K562 (cell line): ENCODE results near the gene TMEM138. TPM values are rescaled to one million over a fixed set of nuclear protein-coding genes. Genes with fewer than 3 reads are reported as not detected.

Source experiments
- ATAC-seq: fragments of 200-7000 bp; cut with Tn5 transposase; 3 replicates; pipeline ENCODE4 v1.9.1; 2020; ENCODE audit warnings: moderate library complexity
- BruUV-seq: library from RNA; stranded (reverse); fragments of 400-500 nt; replicated peaks from 2 replicates; lab custom pipeline; 2021; lab: Mats Ljungman, UMichigan
- CTCF ChIA-PET: fragments of 300-600 bp; formaldehyde crosslinking; extraction: SDS; loops from one replicate; lab custom pipeline; 2021; ENCODE audit warnings: low intra/inter-chr PET ratio; lab: Yijun Ruan, JAX
- POLR2A ChIA-PET: fragments of 300-600, 350-650 bp; sonication (Branson Sonifier 250); formaldehyde crosslinking; extraction: SDS; loops from one replicate; lab custom pipeline; 2021; ENCODE audit warnings: antibody characterized with exemption, inconsistent platforms; lab: Yijun Ruan, JAX
- DNase-seq, 4 experiments: peaks; one replicate each; pipeline versions ENCODE4 v3.0.0 to v3.0.0-alpha.2; 2011 to 2018; ENCODE audit warnings: low spot score in 3 of 4, mixed read lengths in 3 of 4; ENCODE audit errors: extremely low read depth in 1 of 4
- FAIRE-seq: peaks from 2 replicates; lab custom pipeline; 2011; peaks lifted over from hg19 to GRCh38; lab: Jason Lieb, UNC
- H2AFZ ChIP-seq: 2 replicates; pipeline ENCODE4 v1.6.0; 2011; ENCODE audit warnings: low read depth, low read length, control low read depth, inconsistent platforms
- H3K27ac ChIP-seq: fragments of 200-600 bp; 3 replicates; pipeline ENCODE4 v1.8.0; 2011; ENCODE audit warnings: low read depth, mild to moderate bottlenecking, control low read depth, inconsistent platforms, low read length, moderate library complexity, mixed read lengths; ENCODE audit errors: extremely low read depth
- H3K27me3 ChIP-seq, 2 experiments: fragments of 300-600 bp in 1 of 2; 2 replicates in 1 of 2; 3 replicates in 1 of 2; pipeline versions ENCODE4 v1.6.0 to v1.8.0; 2011; ENCODE audit warnings: inconsistent platforms in 2 of 2, low read length in 2 of 2, mild to moderate bottlenecking in 1 of 2, mixed read lengths in 1 of 2, moderate library complexity in 1 of 2; ENCODE audit not compliant: control insufficient read depth in 2 of 2, insufficient read depth in 2 of 2
- H3K36me3 ChIP-seq: fragments of 300-600 bp; 3 replicates; pipeline ENCODE4 v1.8.0; 2011; ENCODE audit warnings: mild to moderate bottlenecking, low read length, inconsistent platforms; ENCODE audit not compliant: control insufficient read depth, insufficient read depth
- H3K4me1 ChIP-seq, 2 experiments: fragments of 200-600 bp in 1 of 2; replicated peaks in 1 of 2; 2 replicates in 1 of 2; 3 replicates in 1 of 2; pipeline versions ENCODE4 v1.5.1 to v1.8.0; 2011; ENCODE audit warnings: inconsistent platforms in 2 of 2, low read length in 2 of 2, mild to moderate bottlenecking in 1 of 2, mixed read lengths in 1 of 2, moderate library complexity in 1 of 2; ENCODE audit not compliant: control insufficient read depth in 2 of 2, insufficient read depth in 2 of 2
- H3K4me2 ChIP-seq: 2 replicates; pipeline ENCODE4 v1.6.1; 2011; ENCODE audit warnings: low read length, control low read depth, inconsistent platforms, mixed read lengths; ENCODE audit not compliant: insufficient read depth
- H3K4me3 ChIP-seq: fragments of 200-600 bp; sonication (generic), shearing (Covaris generic); 2 replicates; pipeline ENCODE4 v1.5.1; 2016; ENCODE audit warnings: control low read depth, inconsistent platforms
- H3K79me2 ChIP-seq: fragments of 200-600 bp; 3 replicates; pipeline ENCODE4 v1.8.0; 2011; ENCODE audit warnings: low read length, inconsistent platforms; ENCODE audit not compliant: control insufficient read depth, insufficient read depth
- H3K9ac ChIP-seq, 2 experiments: 2 replicates each; pipeline versions ENCODE4 v1.6.0 to v1.6.1; 2011; ENCODE audit warnings: low read depth in 2 of 2, low read length in 2 of 2, control low read depth in 1 of 2, inconsistent platforms in 1 of 2, mild to moderate bottlenecking in 1 of 2, mixed read lengths in 1 of 2; ENCODE audit not compliant: insufficient read depth in 1 of 2
- H3K9me1 ChIP-seq: one replicate; pipeline ENCODE4 v1.6.0; 2011; ENCODE audit warnings: inconsistent platforms, mild to moderate bottlenecking, low read length, moderate library complexity; ENCODE audit not compliant: control insufficient read depth, insufficient read depth
- H3K9me3 ChIP-seq: replicated peaks from 2 replicates; pipeline ENCODE4 v1.5.1; 2011; ENCODE audit warnings: low read depth, low read length, inconsistent platforms; ENCODE audit not compliant: control insufficient read depth, insufficient read depth
- H4K20me1 ChIP-seq: replicated peaks from 2 replicates; pipeline ENCODE4 v1.6.1; 2011; ENCODE audit warnings: low read length, inconsistent platforms, mixed read lengths; ENCODE audit not compliant: control insufficient read depth, insufficient read depth
- ASH1L ChIP-seq: fragments of 450-650 bp; IDR thresholded peaks from 2 replicates; pipeline ENCODE4 v1.6.1; 2018; ENCODE audit warnings: borderline replicate concordance, mild to moderate bottlenecking, low read depth; ENCODE audit not compliant: partially characterized antibody
- MYBL2 ChIP-seq, 2 experiments: fragments of 450-650 bp in 1 of 2; sonication (generic) in 1 of 2; formaldehyde crosslinking in 1 of 2; IDR thresholded peaks; 2 replicates each; pipeline versions ENCODE4 v1.6.1 to v1.8.1; 2017 to 2022; ENCODE audit warnings: borderline replicate concordance in 1 of 2, inconsistent platforms in 1 of 2, low read depth in 1 of 2, mild to moderate bottlenecking in 1 of 2, missing genetic modification reagents in 1 of 2, moderate library complexity in 1 of 2
- PRMT5 ChIP-seq: sonication (generic); formaldehyde crosslinking; IDR thresholded peaks from 2 replicates; pipeline ENCODE4 v1.5.0; 2020; ENCODE audit warnings: missing genetic modification reagents
- SOX6 ChIP-seq: fragments of 450-650 bp; IDR thresholded peaks from 2 replicates; pipeline ENCODE4 v1.6.1; 2014; ENCODE audit warnings: mild to moderate bottlenecking
- TAF7 ChIP-seq: fragments of 450-650 bp; IDR thresholded peaks from 2 replicates; pipeline ENCODE4 v1.6.1; 2016; ENCODE audit warnings: missing genetic modification characterization, missing compliant biosample characterization
- ZNF780A ChIP-seq: fragments of 250-450 bp; sonication (Bioruptor Pico); IDR thresholded peaks from 2 replicates; pipeline ENCODE4 v1.5.0; 2021; ENCODE audit warnings: mild to moderate bottlenecking
- WGBS: fragments of 100-300 bp; shearing (Covaris generic); methylation state at CpG from one replicate; pipeline ENCODE4 v1.1.6; 2016; ENCODE audit warnings: low coverage, mixed read lengths; ENCODE audit not compliant: insufficient coverage; ENCODE audit errors: missing lambda C conversion rate; 5-methylcytosine and 5-hydroxymethylcytosine counted together
- in situ Hi-C: fragments of 300-500 bp; cut with MboI; formaldehyde crosslinking; loops from 4 replicates; pipeline ENCODE4 v1.15.0; 2018; ENCODE audit warnings: inconsistent platforms, mixed read lengths
- intact Hi-C: fragments of 100-400 bp; cut with micrococcal nuclease; formaldehyde crosslinking; loops from 2 replicates; pipeline ENCODE4 v1.14.2; 2022
- polyA plus RNA-seq, 8 experiments: library from polyadenylated mRNA; depleted of rRNA in 4 of 8; stranded (reverse) in 5 of 8; unstranded in 3 of 8; fragments of >200 nt; fragmentation: Nextera tagmentation in 2 of 8; fragmentation: Illumina TruSeq in 1 of 8; extraction: Ambion mirVana in 2 of 8; extraction: Trizol in 1 of 8; gene quantifications; 2 replicates each; pipeline versions ENCODE4 v1.2.1 to v1.2.3, GENCODE V29; 2011 to 2014; ENCODE audit warnings: inconsistent platforms in 1 of 8, missing spikeins in 1 of 8
- total RNA-seq, 7 experiments: library from RNA; depleted of rRNA in 6 of 7; stranded (reverse); fragments of >200 nt in 6 of 7; fragmentation: Illumina TruSeq in 2 of 7; extraction: Trizol in 2 of 7; gene quantifications; 2 replicates each; pipeline versions ENCODE4 v1.2.1 to v1.2.3, GENCODE V29; 2011 to 2021; ENCODE audit warnings: low replicate concordance in 1 of 7
- TF ChIP-seq, protein P1 (sequence below): sonication (generic); formaldehyde crosslinking; IDR thresholded peaks from 2 replicates; pipeline ENCODE4 v1.8.0; 2022; ENCODE audit warnings: mild to moderate bottlenecking, missing genetic modification reagents

The TMEM138 gene
- total and polyA plus RNA-seq, 9 of the 15 experiments (the other 6 are each of a cell fraction or from before 2014, with no cell fraction given), result 23.2 to 168 (median 63.1) TPM

DNA sequence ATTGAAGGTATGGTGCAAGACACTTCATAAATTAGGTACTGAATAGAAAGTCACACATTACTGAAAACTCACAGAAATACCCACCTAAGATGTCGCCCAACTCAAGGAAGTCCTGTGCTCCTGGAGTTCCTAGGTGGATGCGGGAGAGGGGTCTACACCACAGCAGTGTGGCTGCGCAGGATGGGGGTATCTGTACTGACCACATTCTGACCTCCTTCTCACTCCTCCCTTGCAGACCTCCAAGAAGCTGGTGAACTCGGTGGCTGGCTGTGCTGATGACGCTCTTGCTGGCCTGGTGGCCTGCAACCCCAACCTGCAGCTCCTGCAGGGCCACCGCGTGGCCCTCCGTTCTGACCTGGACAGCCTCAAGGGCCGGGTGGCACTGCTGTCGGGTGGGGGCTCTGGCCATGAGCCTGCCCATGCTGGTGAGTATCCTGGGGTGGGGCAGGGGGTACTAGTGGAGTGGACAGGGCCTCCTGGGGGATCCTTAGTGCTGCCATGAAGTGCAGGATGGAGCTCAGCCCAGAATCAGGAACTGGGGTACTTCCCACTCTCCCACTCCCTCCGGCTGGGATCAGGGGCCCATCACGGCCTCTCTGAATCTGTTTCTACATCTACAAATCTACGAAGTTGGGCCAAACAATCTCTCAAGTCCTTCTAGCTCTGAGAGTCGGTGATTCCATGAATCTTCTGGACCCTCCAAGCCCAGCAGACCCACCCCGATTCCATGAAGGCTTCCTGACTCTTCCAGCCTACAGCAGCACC is 24.3 kb upstream of the TMEM138 start:
- Histone ChIP-seq H3K4me3 (no peak overlapping the region), H3K9me3 (no peaks in the 10 kb centered on the region), H3K27ac (no peak overlapping the region), H4K20me1 (no peaks in the 10 kb centered on the region), H3K4me1 (peaks cover 54 to 72% of the 10 kb centered on the region in 2 experiments; a peak in 4 of 5 replicates), H3K27me3 (no peaks in the 10 kb centered on the region), H3K36me3 (peaks cover 13% of the 10 kb centered on the region; the same call in 2 of the 3 replicates), H2AFZ (no peak overlapping the region), H3K4me2 (no peak overlapping the region), H3K9ac (no peak overlapping the region), H3K9me1 (no peaks in the 10 kb centered on the region), H3K79me2 (peaks cover 17% of the 10 kb centered on the region)
- TF ChIP-seq, protein P1, sequence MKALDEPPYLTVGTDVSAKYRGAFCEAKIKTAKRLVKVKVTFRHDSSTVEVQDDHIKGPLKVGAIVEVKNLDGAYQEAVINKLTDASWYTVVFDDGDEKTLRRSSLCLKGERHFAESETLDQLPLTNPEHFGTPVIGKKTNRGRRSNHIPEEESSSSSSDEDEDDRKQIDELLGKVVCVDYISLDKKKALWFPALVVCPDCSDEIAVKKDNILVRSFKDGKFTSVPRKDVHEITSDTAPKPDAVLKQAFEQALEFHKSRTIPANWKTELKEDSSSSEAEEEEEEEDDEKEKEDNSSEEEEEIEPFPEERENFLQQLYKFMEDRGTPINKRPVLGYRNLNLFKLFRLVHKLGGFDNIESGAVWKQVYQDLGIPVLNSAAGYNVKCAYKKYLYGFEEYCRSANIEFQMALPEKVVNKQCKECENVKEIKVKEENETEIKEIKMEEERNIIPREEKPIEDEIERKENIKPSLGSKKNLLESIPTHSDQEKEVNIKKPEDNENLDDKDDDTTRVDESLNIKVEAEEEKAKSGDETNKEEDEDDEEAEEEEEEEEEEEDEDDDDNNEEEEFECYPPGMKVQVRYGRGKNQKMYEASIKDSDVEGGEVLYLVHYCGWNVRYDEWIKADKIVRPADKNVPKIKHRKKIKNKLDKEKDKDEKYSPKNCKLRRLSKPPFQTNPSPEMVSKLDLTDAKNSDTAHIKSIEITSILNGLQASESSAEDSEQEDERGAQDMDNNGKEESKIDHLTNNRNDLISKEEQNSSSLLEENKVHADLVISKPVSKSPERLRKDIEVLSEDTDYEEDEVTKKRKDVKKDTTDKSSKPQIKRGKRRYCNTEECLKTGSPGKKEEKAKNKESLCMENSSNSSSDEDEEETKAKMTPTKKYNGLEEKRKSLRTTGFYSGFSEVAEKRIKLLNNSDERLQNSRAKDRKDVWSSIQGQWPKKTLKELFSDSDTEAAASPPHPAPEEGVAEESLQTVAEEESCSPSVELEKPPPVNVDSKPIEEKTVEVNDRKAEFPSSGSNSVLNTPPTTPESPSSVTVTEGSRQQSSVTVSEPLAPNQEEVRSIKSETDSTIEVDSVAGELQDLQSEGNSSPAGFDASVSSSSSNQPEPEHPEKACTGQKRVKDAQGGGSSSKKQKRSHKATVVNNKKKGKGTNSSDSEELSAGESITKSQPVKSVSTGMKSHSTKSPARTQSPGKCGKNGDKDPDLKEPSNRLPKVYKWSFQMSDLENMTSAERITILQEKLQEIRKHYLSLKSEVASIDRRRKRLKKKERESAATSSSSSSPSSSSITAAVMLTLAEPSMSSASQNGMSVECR (CRISPR knock-in tag), result no peak
- TF ChIP-seq SOX6, result no peak
- TF ChIP-seq ASH1L, result no peak
- TF ChIP-seq TAF7, result no peak
- no peak for TF ChIP-seq PRMT5 (CRISPR knock-in tag)
- TF ChIP-seq ZNF780A (CRISPR knock-in tag), result no peak
- no peak for TF ChIP-seq MYBL2 (IDR thresholded peaks at IDR 0.05; ENCODE audit: low read depth)
- no peak for TF ChIP-seq MYBL2 (CRISPR knock-in tag; IDR thresholded peaks at IDR 0.05; ENCODE audit: borderline replicate concordance)
- in situ Hi-C loops (loop anchor here (5.0 kb wide), 1 partner anchor 49 kb away; no protein-coding TSS in a partner anchor), intact Hi-C loops (no loop called here)
- no TSS peak for BruUV-seq
- ChIA-PET POLR2A (interaction anchor here (0.9 to 3.2 kb wide), 2 partner anchors 24 to 47 kb away, joined by 3 to 19 read pairs; partner anchors contain the start of gene CYB561A3), CTCF (interaction anchor here (8.5 kb wide), 1 partner anchor 47 kb away, joined by 135 read pairs; no protein-coding TSS in a partner anchor)
- FAIRE-seq (no peak), ATAC-seq (no peak), DNase-seq (no peak)
- WGBS, result 86% methylated on average over 12 of the region's 15 CpGs
